Stimulated activated naive CD8-positive, alpha-beta T cell treated with anti-CD3 and anti-CD28 coated beads, Interleukin-15, Interleukin-2, amounts not matched to agents 100 ng/mL and 50 ng/mL, for 24 hours (primary cell): Measurements from ENCODE around the gene AZGP1.
A peak's percentile ranks its signal among the peaks of the same experiment; 100 is the strongest.
"Not testable (repeated sequence)": the region's sequence is repeated elsewhere in the genome, so short reads cannot be mapped to it uniquely, and the experiment has no call there.

Source experiments
- H3K27ac Mint-ChIP-seq: one replicate; pipeline ENCODE4 v1.8.0; 2021; ENCODE audit warnings: mild to moderate bottlenecking, mixed read lengths
- H3K27me3 Mint-ChIP-seq: one replicate; pipeline ENCODE4 v1.8.0; 2021; ENCODE audit warnings: mixed read lengths
- H3K36me3 Mint-ChIP-seq: one replicate; pipeline ENCODE4 v1.8.0; 2021; ENCODE audit warnings: low read depth, mixed read lengths
- H3K4me1 Mint-ChIP-seq: one replicate; pipeline ENCODE4 v1.8.0; 2021; ENCODE audit warnings: low read depth, mixed read lengths
- H3K4me3 Mint-ChIP-seq: one replicate; pipeline ENCODE4 v1.8.0; 2021; ENCODE audit warnings: mild to moderate bottlenecking, mixed read lengths
- H3K9me3 Mint-ChIP-seq: one replicate; pipeline ENCODE4 v1.8.0; 2021; ENCODE audit warnings: mixed read lengths

The AZGP1 gene

GRCh38 chr7:100010901-100011300 is 35.1 kb upstream of the AZGP1 start:
- Mint-ChIP-seq H3K4me1 (peaks cover 25% of the 10 kb centered on the region), H3K9me3 (no peaks in the 10 kb centered on the region), H3K4me3 (no peak overlapping the region), H3K27me3 (no peaks in the 10 kb centered on the region), H3K36me3 (no peaks in the 10 kb centered on the region), H3K27ac (no peak overlapping the region)

GRCh38 chr7:100009952-100010351 is 34.1 kb upstream of the AZGP1 start:
- H3K27me3 Mint-ChIP-seq, H3K9me3 Mint-ChIP-seq, H3K4me3 Mint-ChIP-seq, H3K27ac Mint-ChIP-seq, H3K36me3 Mint-ChIP-seq: not testable (repeated sequence)
- peaks cover 21% of the 10 kb centered on the region for H3K4me1 Mint-ChIP-seq

DNA sequence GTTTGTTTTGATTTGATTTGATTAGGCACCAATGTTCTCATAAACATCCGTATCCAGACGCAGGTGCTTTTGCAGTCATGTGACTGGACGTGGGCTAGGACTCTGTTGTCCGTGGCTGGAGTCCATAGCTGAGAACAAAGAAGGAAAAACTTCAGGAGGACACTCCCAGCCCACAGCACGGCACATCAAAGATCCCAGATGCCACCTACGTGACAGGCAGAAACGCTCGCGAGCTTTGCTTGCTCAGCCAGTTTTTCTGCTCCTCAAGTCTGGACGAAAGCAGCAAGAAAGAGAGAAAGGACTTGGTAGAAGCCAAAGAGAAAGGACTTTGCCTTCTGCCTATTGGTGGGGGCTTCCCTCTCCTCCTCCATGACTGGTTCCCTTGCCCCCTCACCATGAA is 32.7 kb upstream of the AZGP1 start:
- Mint-ChIP-seq H3K27ac (no peak overlapping the region), H3K4me3 (no peak overlapping the region), H3K4me1 (peaks cover 9% of the 10 kb centered on the region), H3K9me3 (no peaks in the 10 kb centered on the region), H3K36me3 (no peaks in the 10 kb centered on the region), H3K27me3 (no peaks in the 10 kb centered on the region)

DNA sequence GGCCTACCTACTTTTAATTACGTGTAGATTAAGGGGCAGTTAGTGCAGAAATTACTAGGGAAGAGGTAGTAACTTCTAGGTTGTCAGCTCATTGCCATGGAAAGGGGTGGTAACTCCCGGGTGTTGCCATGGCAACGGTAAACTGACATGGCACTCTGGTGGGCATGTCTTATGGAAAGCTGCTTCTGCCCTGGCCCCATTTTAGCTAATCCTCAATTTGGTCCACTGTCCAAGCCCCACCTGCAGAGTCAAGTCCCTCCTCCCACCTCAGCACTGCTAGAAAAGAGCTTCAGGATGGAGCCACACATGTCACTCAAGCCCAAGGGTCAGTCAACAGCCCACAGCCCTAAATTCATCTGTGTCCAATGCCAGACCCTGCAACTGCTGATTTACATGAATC is 32.1 kb upstream of the AZGP1 start:
- H3K36me3 Mint-ChIP-seq = no peaks in the 10 kb centered on the region
- H3K27ac Mint-ChIP-seq = no peak overlapping the region
- no peaks in the 10 kb centered on the region for H3K27me3 Mint-ChIP-seq
- H3K9me3 Mint-ChIP-seq = no peaks in the 10 kb centered on the region
- H3K4me3 Mint-ChIP-seq = no peak overlapping the region
- peaks cover 2% of the 10 kb centered on the region for H3K4me1 Mint-ChIP-seq

DNA sequence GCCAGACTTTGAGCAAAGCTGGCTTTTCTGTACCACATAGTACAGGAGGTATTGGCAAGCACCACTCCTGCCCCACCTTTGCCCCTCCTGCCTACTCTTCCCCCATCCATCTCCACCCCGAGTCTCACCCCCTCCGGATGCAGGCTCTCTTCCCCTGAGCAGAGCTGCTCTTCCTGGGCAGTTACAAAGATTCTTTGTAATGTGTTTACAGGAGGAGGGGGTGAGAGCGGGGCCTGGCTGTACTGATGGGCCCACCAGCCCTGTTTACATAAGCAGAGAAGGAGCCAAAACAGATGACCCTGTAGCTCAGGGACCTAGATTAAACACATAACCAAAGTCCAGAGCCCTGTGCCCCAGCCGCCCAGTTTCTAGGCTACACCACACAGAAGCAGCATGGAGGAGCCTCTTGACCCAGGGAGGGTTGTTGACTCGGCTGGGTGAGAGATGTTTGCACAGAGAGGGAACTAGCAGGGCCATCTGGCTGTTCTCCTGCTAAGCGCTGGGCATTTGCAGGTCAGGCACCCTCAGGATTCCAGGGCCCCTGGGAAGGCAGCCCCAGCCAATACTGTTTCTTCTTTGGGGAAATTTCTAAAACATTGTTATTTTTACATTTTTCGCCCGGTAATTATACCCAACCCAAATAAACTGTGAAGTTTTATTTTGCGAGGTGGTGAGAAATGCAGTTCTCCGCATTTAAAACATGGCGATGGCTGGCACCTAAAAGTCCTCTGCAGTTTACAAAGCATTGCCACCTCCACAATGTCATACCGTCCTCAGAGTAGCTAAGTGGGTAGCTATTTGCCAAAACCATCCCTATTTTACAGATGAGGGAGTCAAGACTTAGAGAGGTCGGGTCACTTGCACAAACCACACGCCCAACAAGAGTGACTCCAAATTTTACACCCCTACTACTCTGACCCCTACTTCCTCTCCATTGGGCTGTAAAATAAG is 28.2 kb upstream of the AZGP1 start:
- no peaks in the 10 kb centered on the region for H3K27me3 Mint-ChIP-seq
- H3K9me3 Mint-ChIP-seq = no peaks in the 10 kb centered on the region
- H3K4me3 Mint-ChIP-seq = no peak overlapping the region
- no peaks in the 10 kb centered on the region for H3K36me3 Mint-ChIP-seq
- no peaks in the 10 kb centered on the region for H3K4me1 Mint-ChIP-seq
- H3K27ac Mint-ChIP-seq = no peak overlapping the region

DNA sequence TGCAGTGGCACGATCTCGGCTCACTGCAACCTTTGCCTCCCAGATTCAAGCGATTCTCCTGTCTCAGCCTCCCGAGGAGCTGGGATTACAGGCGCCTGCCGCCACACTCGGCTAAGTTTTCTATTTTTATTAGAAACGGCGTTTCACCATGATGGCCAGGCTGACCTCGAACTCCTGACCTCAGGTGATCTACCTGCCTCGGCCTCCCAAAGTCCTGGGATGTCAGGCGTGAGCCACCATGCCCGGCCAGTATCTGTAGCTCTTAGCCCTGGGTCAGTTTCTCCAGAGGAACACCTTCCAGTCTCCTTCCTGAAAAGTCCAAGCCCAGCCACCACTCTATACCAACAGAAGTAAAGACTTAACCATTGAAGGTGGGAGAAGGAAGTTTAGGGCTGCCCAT is 24.4 kb upstream of the AZGP1 start:
- no peak overlapping the region for H3K4me3 Mint-ChIP-seq
- no peak overlapping the region for H3K27ac Mint-ChIP-seq
- H3K9me3 Mint-ChIP-seq = no peaks in the 10 kb centered on the region
- H3K27me3 Mint-ChIP-seq = no peaks in the 10 kb centered on the region
- no peaks in the 10 kb centered on the region for H3K36me3 Mint-ChIP-seq
- H3K4me1 Mint-ChIP-seq = peaks cover 14% of the 10 kb centered on the region

DNA sequence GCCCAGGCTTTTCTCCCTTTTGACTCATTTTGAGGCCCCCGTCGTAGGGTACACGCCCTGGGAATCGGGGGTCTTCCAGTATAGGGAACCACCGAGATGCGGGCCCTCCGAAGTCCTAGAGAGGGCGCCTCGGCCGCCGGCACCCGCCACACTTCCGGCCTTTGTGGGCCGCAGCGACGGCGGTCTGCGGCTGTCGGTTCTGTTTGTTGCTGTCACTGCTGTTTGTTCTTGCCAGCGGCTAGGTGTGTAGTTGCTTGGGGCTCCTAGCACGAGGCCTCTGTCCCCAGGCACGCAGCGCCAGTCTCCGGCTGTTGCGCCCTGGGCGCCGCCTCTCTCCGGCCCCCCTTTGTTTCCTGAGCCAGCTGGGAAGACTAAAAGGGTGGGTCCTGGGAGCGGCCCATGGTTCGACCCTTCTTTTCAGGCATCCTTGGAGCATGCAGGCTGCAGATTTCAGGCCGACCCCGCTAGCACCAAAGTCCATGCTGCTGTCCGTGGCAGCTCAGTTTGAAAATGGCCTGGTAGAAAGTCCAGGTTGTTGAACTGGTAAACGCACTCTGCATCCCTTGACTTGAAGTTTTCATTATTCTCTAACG is 21.8 kb upstream of the AZGP1 start:
- Mint-ChIP-seq H3K9me3 (no peaks in the 10 kb centered on the region), H3K27me3 (no peaks in the 10 kb centered on the region), H3K4me3 (peak overlapping the region; percentile 73), H3K27ac (peak overlapping the region; percentile 76), H3K36me3 (no peaks in the 10 kb centered on the region), H3K4me1 (peaks cover 14% of the 10 kb centered on the region)

GRCh38 chr7:99996755-99997544 is 21.1 kb upstream of the AZGP1 start:
- peak overlapping the region; percentile 76 for H3K27ac Mint-ChIP-seq
- peak overlapping the region; percentile 73 for H3K4me3 Mint-ChIP-seq
- H3K27me3 Mint-ChIP-seq = no peaks in the 10 kb centered on the region
- H3K4me1 Mint-ChIP-seq = peaks cover 14% of the 10 kb centered on the region
- H3K9me3 Mint-ChIP-seq = no peaks in the 10 kb centered on the region
- no peaks in the 10 kb centered on the region for H3K36me3 Mint-ChIP-seq

DNA sequence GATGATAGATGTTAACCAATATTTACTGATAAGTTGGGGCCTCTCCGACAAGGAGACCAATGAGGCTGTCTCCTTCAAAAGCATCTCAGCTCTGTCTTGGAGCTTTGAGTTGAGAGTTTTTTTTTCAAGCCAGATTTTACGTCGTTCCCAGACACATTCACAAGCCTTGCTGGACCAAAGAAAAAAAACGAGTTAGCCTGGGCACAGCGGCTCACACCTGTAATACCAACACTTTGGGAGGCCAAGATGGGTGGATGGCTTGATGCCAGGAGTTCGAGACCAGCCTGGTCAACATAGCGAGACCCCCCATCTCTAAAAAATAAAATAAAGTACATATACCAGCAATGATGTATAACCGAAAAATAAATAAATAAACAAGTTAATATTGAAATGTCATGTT is 19.0 kb upstream of the AZGP1 start:
- no peak overlapping the region for H3K4me3 Mint-ChIP-seq
- H3K27me3 Mint-ChIP-seq = no peaks in the 10 kb centered on the region
- no peak overlapping the region for H3K27ac Mint-ChIP-seq
- peaks cover 14% of the 10 kb centered on the region for H3K4me1 Mint-ChIP-seq
- no peaks in the 10 kb centered on the region for H3K9me3 Mint-ChIP-seq
- H3K36me3 Mint-ChIP-seq = no peaks in the 10 kb centered on the region

DNA sequence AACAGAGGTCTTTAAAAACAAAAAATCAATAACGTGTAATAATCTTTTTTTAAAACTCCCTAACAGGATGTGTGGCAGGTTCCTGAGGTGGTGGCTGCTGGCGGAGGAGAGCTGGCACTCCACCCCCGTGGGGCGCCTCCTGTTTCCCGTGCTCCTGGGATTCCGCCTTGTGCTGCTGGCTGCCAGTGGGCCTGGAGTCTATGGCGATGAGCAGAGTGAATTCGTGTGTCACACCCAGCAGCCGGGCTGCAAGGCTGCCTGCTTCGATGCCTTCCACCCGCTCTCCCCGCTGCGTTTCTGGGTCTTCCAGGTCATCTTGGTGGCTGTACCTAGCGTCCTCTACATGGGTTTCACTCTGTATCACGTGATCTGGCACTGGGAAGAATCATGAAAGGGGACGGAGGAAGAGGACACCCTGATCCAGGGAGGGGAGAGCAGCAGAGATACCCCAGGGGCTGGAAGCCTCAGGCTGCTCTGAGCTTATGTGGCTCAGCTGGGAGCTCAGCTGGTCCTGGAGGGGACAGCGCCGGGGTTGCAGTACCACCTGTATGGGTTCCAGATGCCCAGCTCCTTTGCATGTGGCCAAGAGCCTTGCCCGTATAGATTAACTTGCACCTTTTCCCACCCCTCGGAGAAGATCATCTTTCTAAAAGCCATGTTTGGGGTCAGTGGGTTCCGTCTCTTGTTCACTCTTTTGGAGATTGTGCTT is 16.7 kb upstream of the AZGP1 start:
- H3K27me3 Mint-ChIP-seq = peaks cover 7% of the 10 kb centered on the region
- no peak overlapping the region for H3K4me3 Mint-ChIP-seq
- H3K4me1 Mint-ChIP-seq = peaks cover 6% of the 10 kb centered on the region
- H3K36me3 Mint-ChIP-seq = no peaks in the 10 kb centered on the region
- no peaks in the 10 kb centered on the region for H3K9me3 Mint-ChIP-seq
- H3K27ac Mint-ChIP-seq = no peak overlapping the region

- not testable (repeated sequence) for H3K9me3 Mint-ChIP-seq, H3K27ac Mint-ChIP-seq, H3K27me3 Mint-ChIP-seq, H3K36me3 Mint-ChIP-seq, H3K4me3 Mint-ChIP-seq, H3K4me1 Mint-ChIP-seq
Measured at GRCh38 chr7:99991543-99991942, 15.7 kb upstream of the AZGP1 start.

DNA sequence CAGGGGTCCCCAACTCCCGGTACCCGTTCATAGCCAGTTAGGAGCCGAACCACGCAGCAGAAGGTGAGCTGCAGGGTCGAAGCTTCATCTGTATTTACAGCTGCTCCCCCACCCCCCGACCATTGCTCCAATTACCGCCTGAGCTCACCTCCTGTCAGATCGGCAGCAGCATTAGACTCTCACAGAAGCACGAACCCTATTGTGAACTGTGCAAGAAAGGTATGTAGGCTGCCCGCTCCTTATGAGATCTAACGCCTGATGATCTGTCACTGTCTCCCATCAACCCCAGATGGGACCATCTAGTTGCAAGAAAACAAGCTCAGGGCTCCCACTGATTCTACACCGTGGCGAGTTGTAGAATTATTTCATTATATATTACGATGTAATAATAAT is 14.6 kb upstream of the AZGP1 start:
- Mint-ChIP-seq H3K9me3 (no peaks in the 10 kb centered on the region), H3K36me3 (no peaks in the 10 kb centered on the region), H3K27ac (no peak overlapping the region), H3K4me3 (no peak overlapping the region), H3K27me3 (peaks cover 7% of the 10 kb centered on the region), H3K4me1 (no peaks in the 10 kb centered on the region)

- Mint-ChIP-seq H3K27me3 (peaks cover 7% of the 10 kb centered on the region), H3K4me1 (no peaks in the 10 kb centered on the region), H3K27ac (no peak overlapping the region), H3K36me3 (no peaks in the 10 kb centered on the region), H3K4me3 (no peak overlapping the region), H3K9me3 (no peaks in the 10 kb centered on the region)
Measured at GRCh38 chr7:99987846-99988245, 12.0 kb upstream of the AZGP1 start.

GRCh38 chr7:99987306-99987705 is 11.5 kb upstream of the AZGP1 start:
- H3K27ac Mint-ChIP-seq, H3K4me1 Mint-ChIP-seq, H3K27me3 Mint-ChIP-seq: not testable (repeated sequence)

DNA sequence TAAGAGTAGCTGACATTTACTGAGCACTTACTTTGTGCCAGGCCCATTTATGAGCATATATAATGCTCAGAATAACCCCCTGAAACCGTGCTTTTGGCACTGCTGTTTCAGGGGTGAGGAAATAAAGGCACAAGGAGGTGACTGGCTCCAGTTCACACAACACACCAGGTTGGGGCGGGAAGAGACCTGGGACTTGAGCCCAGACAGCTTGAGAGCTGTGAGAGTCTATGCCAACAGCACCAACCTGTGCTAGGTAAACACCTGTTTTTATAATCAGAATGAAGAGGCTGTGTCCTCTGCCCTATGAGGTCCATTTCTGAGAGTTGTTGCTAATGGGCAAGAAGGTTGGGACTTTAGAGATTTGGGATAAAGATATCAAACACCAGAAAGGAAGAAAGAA is 8.8 kb upstream of the AZGP1 start:
- Mint-ChIP-seq H3K9me3 (peaks cover 5% of the 10 kb centered on the region), H3K36me3 (no peaks in the 10 kb centered on the region), H3K4me3 (no peak overlapping the region), H3K27ac (no peak overlapping the region), H3K27me3 (peaks cover 7% of the 10 kb centered on the region), H3K4me1 (peaks cover 8% of the 10 kb centered on the region)

More at GRCh38 chr7:99987306-99987705, 11.5 kb upstream of the AZGP1 start:
- not testable (repeated sequence) for H3K4me3 Mint-ChIP-seq, H3K36me3 Mint-ChIP-seq, H3K9me3 Mint-ChIP-seq
